A673 (cell line): ENCODE data around the gene AK5. TPM values are rescaled to one million over a fixed set of nuclear protein-coding genes. Genes with fewer than 3 reads are reported as not detected.

ENCODE experiments used
- BruUV-seq: library from RNA; stranded (reverse); fragments of 400-500 nt; replicated peaks from 2 replicates; lab custom pipeline; 2021; lab: Mats Ljungman, UMichigan
- CTCF ChIA-PET: fragments of 300-600 bp; sonication (Branson Sonifier 250); formaldehyde crosslinking; loops from one replicate; lab custom pipeline; 2022; ENCODE audit warnings: antibody characterized with exemption; lab: Charles Lee
- POLR2A ChIA-PET: fragments of 300-600 bp; sonication (Branson Sonifier 250); formaldehyde crosslinking; loops from one replicate; lab custom pipeline; 2022; ENCODE audit warnings: antibody characterized with exemption; ENCODE audit not compliant: low non-redundant PET; lab: Charles Lee
- DNase-seq: peaks from one replicate; pipeline ENCODE4 v3.0.0-alpha.2; 2015; ENCODE audit warnings: low spot score
- H3K27ac ChIP-seq: fragments of 200-600 bp; sonication (generic); 2 replicates; pipeline ENCODE4 v1.5.1; 2016; ENCODE audit warnings: mixed run types, low read depth, mild to moderate bottlenecking, mixed read lengths, antibody characterized with exemption, low read length; ENCODE audit not compliant: poor library complexity, severe bottlenecking
- H3K27me3 ChIP-seq: fragments of 200-600 bp; sonication (generic); replicated peaks from 2 replicates; pipeline ENCODE4 v1.6.1; 2017; ENCODE audit warnings: mixed run types, low read depth, mild to moderate bottlenecking, mixed read lengths, antibody characterized with exemption, low read length; ENCODE audit not compliant: insufficient read depth, poor library complexity
- H3K36me3 ChIP-seq: fragments of 200-600 bp; sonication (generic); 2 replicates; pipeline ENCODE4 v1.6.1; 2016; ENCODE audit warnings: mixed run types, mild to moderate bottlenecking, mixed read lengths, antibody characterized with exemption, low read length; ENCODE audit not compliant: insufficient read depth, poor library complexity, severe bottlenecking
- H3K4me1 ChIP-seq: fragments of 200-600 bp; sonication (generic); 2 replicates; pipeline ENCODE4 v1.6.1; 2017; ENCODE audit warnings: mixed run types, mild to moderate bottlenecking, mixed read lengths, antibody characterized with exemption, low read length; ENCODE audit not compliant: insufficient read depth, poor library complexity, severe bottlenecking
- H3K4me3 ChIP-seq: fragments of 200-600 bp; sonication (generic); 2 replicates; pipeline ENCODE4 v1.5.1; 2016; ENCODE audit warnings: low read depth, mixed run types, mild to moderate bottlenecking, mixed read lengths, low read length; ENCODE audit not compliant: poor library complexity, severe bottlenecking
- H3K9me3 ChIP-seq: fragments of 200-600 bp; sonication (generic); 2 replicates; pipeline ENCODE4 v1.6.1; 2016; ENCODE audit warnings: mixed run types, low read depth, mild to moderate bottlenecking, mixed read lengths, antibody characterized with exemption, low read length; ENCODE audit not compliant: poor library complexity, severe bottlenecking
- CTCF ChIP-seq: fragments of 300-800, 200-600 bp; sonication (generic); conservative IDR thresholded peaks from 2 replicates; pipeline ENCODE4 v1.5.1; 2017; ENCODE audit warnings: low read depth, mild to moderate bottlenecking, antibody characterized with exemption, low read length, moderate library complexity, mixed read lengths
- EZH2 ChIP-seq: fragments of 200-600 bp; sonication (generic); IDR thresholded peaks from 2 replicates; pipeline ENCODE4 v1.6.1; 2017; ENCODE audit warnings: borderline replicate concordance, low read depth, mild to moderate bottlenecking, mixed read lengths, antibody characterized with exemption, low read length; ENCODE audit not compliant: poor library complexity, severe bottlenecking
- intact Hi-C: fragments of 100-400 bp; cut with micrococcal nuclease; formaldehyde crosslinking; loops from one replicate; pipeline ENCODE4 v1.10.0; 2022; ENCODE audit not compliant: unreplicated experiment
- total RNA-seq: library from RNA; stranded (reverse); gene quantifications from 2 replicates; pipeline ENCODE4 v1.2.3, GENCODE V29; 2021

The AK5 gene
- total RNA-seq, 1 experiment from 2014 or later: 0.47 TPM

GRCh38 chr1:77430966-77431690 is 149.3 kb downstream of the AK5 start:
- Histone ChIP-seq H3K4me1 (peaks cover 5% of the 10 kb centered on the region), H3K27ac (peak overlapping the region; percentile 54), H3K27me3 (no peaks in the 10 kb centered on the region), H3K4me3 (no peak overlapping the region), H3K9me3 (peaks cover 12% of the 10 kb centered on the region), H3K36me3 (no peaks in the 10 kb centered on the region)
- POLR2A ChIA-PET: no interaction called here
- TF ChIP-seq CTCF (no peak), EZH2 (no peak)
- intact Hi-C loops: no loop called here
- CTCF ChIA-PET: no interaction called here
- no TSS peak for BruUV-seq
- peak; percentile 34 for DNase-seq

GRCh38 chr1:77433934-77434333 is 152.1 kb downstream of the AK5 start:
- intact Hi-C loops: no loop called here
- CTCF ChIA-PET: no interaction called here
- Histone ChIP-seq H3K9me3 (no peaks in the 10 kb centered on the region), H3K4me1 (peaks cover 14% of the 10 kb centered on the region), H3K27ac (no peak overlapping the region), H3K4me3 (no peak overlapping the region), H3K27me3 (no peaks in the 10 kb centered on the region), H3K36me3 (no peaks in the 10 kb centered on the region)
- BruUV-seq: no TSS peak
- POLR2A ChIA-PET: no interaction called here
- DNase-seq: no peak
- TF ChIP-seq EZH2 (no peak), CTCF (no peak)

GRCh38 chr1:77434967-77435366 is 153.1 kb downstream of the AK5 start:
- no peaks in the 10 kb centered on the region for H3K27me3 ChIP-seq
- intact Hi-C loops: no loop called here

More at GRCh38 chr1:77434967-77435366, 153.1 kb downstream of the AK5 start:
- peaks cover 14% of the 10 kb centered on the region for H3K4me1 ChIP-seq
- no peak overlapping the region for H3K27ac ChIP-seq
- DNase-seq: no peak
- POLR2A ChIA-PET: no interaction called here
- CTCF ChIA-PET: no interaction called here
- no peak for TF ChIP-seq CTCF
- TF ChIP-seq EZH2: no peak
- no peak overlapping the region for H3K4me3 ChIP-seq
- H3K9me3 ChIP-seq: no peaks in the 10 kb centered on the region
- no TSS peak for BruUV-seq
- no peaks in the 10 kb centered on the region for H3K36me3 ChIP-seq
